ENCODE data around the gene CHRNA5.

CHRNA5 gene

DNA sequence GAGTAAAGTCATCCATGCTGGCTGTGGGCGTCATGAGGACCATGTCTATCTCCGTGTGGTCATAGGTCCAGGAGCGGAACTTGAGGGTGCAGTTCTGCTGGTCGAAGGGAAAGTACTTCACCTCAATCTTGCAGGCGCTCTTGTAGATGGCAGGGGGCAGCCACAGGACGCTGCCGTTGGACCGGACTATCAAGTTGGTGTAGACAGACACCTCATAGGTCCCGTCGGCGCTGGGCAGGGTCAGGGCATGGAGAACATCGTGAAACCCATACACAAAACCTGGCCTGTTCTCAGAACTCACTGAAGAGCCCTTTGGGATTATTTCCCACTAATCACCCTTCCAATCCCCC is 64.4 kb downstream of the CHRNA5 start:
- DNase-seq (ENCODE audit: low read depth), result no peak
- TF ChIP-seq, protein P1, sequence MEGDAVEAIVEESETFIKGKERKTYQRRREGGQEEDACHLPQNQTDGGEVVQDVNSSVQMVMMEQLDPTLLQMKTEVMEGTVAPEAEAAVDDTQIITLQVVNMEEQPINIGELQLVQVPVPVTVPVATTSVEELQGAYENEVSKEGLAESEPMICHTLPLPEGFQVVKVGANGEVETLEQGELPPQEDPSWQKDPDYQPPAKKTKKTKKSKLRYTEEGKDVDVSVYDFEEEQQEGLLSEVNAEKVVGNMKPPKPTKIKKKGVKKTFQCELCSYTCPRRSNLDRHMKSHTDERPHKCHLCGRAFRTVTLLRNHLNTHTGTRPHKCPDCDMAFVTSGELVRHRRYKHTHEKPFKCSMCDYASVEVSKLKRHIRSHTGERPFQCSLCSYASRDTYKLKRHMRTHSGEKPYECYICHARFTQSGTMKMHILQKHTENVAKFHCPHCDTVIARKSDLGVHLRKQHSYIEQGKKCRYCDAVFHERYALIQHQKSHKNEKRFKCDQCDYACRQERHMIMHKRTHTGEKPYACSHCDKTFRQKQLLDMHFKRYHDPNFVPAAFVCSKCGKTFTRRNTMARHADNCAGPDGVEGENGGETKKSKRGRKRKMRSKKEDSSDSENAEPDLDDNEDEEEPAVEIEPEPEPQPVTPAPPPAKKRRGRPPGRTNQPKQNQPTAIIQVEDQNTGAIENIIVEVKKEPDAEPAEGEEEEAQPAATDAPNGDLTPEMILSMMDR (IDR thresholded peaks at IDR 0.05; ENCODE audit: insufficient read depth, low read depth, low read length, missing control alignments), result no peak
- H3K4me3 ChIP-seq (ENCODE audit: low read length), result no peak overlapping the region

DNA sequence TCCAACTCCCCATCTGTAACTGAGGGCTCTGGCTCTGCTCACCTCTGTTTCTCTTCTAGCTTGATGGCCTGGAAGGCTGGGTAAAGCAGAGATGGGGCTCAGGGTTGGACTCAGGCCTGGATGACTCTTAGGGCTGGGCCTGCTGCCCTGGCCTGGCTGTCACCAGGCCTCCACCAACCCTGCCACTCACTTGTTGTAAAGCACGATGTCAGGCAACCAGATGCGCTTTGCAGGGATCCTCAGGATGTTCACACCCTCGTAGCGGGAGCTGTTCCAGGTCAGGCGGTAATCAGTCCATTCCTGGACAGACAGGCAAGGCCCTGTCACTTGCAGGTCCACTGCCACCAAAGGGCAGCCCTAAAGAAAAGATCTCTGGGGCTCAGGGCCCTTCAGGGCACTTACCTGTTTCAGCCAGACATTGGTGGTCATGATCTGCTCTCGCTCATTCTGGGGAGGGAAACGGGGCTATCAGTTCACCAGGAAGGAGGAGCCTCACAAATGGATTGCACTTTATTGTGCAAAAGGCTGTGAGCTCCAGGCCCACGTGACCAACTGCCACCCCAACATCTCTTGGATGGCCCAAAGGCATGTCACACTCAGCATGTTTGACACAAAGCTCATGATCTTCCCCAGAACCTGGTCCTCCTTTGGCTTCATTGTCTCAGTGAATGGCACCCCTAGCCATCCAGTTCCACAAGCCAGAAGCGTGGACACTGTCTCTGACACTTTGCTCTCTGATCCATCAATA is 65.7 kb downstream of the CHRNA5 start:
- TF ChIP-seq, protein P1 (IDR thresholded peaks at IDR 0.05; ENCODE audit: insufficient read depth, low read depth, low read length, missing control alignments), result no peak
- DNase-seq (ENCODE audit: low read depth), result no peak
- H3K4me3 ChIP-seq (ENCODE audit: low read length), result no peak overlapping the region

DNA sequence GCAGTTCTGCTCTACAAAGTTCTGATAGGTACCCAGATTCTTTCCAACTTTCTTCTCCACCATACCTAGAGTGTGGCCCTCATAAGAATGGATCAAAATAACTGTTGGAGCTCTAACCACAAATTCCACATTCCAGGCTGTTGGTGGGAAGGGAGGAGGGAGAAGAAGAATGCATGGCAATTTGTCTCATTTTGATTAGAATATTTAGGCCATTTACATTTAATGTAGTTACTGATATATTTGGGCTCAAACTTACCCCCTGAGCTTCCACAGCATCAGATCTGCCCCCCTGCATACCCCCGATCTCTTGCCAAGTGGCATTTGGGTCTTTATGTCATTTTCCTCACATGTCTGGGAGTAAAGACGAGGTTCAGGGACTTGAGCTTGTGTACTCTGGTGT is 68.0 kb downstream of the CHRNA5 start:
- H3K4me3 ChIP-seq (ENCODE audit: low read length), result no peak overlapping the region
- no peak for DNase-seq (ENCODE audit: low read depth)
- TF ChIP-seq, protein P1 (IDR thresholded peaks at IDR 0.05; ENCODE audit: insufficient read depth, low read depth, low read length, missing control alignments), result no peak

DNA sequence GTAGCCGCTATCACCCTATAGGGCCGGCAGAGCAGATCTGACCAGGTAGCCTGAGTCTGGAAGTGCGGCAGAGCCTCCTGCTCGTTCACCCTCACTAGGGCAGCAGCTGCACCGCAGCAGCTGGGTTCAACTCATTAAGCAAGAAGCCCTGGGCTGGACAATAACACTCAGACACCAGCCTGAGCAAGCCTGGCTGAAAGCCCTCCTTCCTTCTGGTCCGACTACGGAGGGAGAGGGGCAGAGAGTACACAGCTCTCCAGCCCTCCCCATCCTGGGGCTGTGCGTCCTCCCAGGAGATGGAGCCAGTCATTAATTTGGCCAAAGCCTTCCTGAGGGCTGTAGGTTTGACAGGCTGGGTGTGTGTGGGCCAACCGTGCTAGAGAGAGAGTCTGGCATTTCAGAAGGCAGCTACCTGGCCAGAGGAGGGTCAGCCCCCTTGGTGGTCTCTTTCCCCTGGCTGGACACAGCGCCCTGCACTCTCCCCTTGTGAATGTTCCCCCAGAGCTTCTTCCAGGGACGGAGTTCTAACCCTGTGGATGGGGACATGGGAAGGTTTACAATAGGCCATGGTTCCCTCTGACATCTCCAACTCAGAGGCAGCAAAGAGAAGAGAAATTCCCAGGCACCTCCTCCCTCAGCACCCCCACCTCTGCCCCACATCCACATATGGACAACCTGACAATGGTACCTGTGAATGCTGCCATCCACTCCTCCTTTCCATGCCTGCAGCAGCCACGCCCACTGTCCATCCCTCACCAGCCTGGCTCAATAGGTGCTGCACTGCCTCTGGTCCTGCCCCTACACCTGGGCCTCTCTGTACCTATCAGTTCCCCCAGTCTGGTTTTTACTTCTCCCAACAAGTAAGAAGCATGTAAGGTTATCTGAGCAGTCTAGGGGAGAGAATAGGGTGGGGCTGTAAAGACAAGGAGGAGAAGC is 69.2 kb downstream of the CHRNA5 start:
- TF ChIP-seq, protein P1 (IDR thresholded peaks at IDR 0.05; ENCODE audit: insufficient read depth, low read depth, low read length, missing control alignments), result no peak
- H3K4me3 ChIP-seq (ENCODE audit: low read length), result no peak overlapping the region
- DNase-seq (ENCODE audit: low read depth), result no peak

DNA sequence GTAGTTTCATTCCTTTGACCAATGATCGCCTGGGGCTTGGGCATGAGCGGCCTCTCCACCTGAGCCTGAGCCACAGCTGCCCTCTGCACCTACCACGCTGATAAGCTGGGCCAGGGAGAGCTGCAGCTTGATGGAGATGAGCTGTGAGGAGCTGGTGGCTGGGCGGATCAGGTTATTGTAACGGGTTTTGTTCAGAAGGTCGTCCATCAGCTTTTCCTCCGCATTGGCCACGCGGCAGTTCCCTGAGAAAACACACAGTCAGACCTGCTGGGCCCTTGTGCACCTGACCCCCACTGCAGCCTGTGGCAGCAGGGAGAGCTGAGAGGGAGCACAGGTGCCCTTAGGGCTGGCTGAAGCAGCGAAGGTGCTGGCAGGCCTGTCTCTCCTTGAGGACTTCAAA is 70.0 kb downstream of the CHRNA5 start:
- no peak for DNase-seq (ENCODE audit: low read depth)
- TF ChIP-seq, protein P1 (IDR thresholded peaks at IDR 0.05; ENCODE audit: insufficient read depth, low read depth, low read length, missing control alignments), result no peak
- no peak overlapping the region for H3K4me3 ChIP-seq (ENCODE audit: low read length)

DNA sequence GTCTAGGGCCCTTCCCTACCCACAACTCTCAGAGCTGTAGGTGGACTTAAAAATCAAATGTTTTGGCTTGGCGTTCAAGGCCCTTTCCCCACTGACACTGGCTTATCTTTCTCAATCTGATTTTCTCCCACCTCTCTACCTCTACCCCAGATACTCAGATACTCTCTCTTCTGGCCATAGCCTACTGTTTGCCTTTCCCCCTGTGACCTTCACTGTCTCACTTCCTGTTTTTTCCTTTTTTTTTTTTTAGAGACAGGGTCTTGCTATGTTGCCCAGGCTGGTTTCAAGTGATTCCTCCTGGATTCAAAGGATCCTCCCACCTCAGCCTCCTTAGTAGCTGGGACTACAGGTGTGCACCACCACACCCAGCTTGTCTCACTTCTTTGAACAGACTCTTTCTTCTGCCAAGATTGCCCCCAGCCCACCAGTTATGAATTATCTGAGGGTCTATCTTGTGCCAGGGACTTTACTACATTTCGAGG is 71.1 kb downstream of the CHRNA5 start:
- no peak overlapping the region for H3K4me3 ChIP-seq (ENCODE audit: low read length)
- no peak for DNase-seq (ENCODE audit: low read depth)
- TF ChIP-seq, protein P1 (IDR thresholded peaks at IDR 0.05; ENCODE audit: insufficient read depth, low read depth, low read length, missing control alignments), result no peak
